ENCODE results near the gene CDH13.

DNA sequence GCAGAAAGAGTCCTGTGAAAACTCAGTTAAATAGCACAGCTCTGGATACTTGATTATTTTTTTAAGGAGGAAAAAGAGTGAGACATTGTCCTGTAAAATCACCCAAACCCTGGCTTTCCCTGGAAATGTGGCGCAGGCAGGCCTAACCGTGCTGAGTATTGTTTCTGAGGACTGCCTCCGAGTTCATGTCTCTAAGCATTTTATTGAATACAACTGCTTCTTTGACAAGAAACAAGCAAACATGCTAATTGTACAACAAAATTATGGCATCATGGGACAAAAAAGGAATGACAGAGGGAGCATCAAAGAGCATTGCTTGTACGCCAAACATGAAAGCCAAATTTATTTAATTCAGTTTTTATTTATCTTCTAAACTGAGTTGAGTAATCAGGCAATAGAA is 1116.5 kb downstream of the CDH13 start:
- TF ChIP-seq, protein P1, sequence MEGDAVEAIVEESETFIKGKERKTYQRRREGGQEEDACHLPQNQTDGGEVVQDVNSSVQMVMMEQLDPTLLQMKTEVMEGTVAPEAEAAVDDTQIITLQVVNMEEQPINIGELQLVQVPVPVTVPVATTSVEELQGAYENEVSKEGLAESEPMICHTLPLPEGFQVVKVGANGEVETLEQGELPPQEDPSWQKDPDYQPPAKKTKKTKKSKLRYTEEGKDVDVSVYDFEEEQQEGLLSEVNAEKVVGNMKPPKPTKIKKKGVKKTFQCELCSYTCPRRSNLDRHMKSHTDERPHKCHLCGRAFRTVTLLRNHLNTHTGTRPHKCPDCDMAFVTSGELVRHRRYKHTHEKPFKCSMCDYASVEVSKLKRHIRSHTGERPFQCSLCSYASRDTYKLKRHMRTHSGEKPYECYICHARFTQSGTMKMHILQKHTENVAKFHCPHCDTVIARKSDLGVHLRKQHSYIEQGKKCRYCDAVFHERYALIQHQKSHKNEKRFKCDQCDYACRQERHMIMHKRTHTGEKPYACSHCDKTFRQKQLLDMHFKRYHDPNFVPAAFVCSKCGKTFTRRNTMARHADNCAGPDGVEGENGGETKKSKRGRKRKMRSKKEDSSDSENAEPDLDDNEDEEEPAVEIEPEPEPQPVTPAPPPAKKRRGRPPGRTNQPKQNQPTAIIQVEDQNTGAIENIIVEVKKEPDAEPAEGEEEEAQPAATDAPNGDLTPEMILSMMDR (IDR thresholded peaks at IDR 0.05; ENCODE audit: low read depth, low read length) = no peak
- TF ChIP-seq EZH2phosphoT487 (IDR thresholded peaks at IDR 0.05; ENCODE audit: low read depth) = no peak

All from OCI-LY3 (cell line).